ENCODE measurements around the gene MGAT4D.
"Not testable (repeated sequence)": the region's sequence is repeated elsewhere in the genome, so short reads cannot be mapped to it uniquely, and the experiment has no call there.

The MGAT4D gene

GRCh38 chr4:140515423-140515822 is 17.3 kb upstream of the MGAT4D start:
- POLR2A ChIA-PET = no interaction called here
- no peak for DNase-seq (ENCODE audit: low read depth, low spot score)
- no peak overlapping the region for H3K4me3 ChIP-seq (ENCODE audit: low read depth, low read length)
- CTCF ChIA-PET = no interaction called here
- TF ChIP-seq, protein P1, sequence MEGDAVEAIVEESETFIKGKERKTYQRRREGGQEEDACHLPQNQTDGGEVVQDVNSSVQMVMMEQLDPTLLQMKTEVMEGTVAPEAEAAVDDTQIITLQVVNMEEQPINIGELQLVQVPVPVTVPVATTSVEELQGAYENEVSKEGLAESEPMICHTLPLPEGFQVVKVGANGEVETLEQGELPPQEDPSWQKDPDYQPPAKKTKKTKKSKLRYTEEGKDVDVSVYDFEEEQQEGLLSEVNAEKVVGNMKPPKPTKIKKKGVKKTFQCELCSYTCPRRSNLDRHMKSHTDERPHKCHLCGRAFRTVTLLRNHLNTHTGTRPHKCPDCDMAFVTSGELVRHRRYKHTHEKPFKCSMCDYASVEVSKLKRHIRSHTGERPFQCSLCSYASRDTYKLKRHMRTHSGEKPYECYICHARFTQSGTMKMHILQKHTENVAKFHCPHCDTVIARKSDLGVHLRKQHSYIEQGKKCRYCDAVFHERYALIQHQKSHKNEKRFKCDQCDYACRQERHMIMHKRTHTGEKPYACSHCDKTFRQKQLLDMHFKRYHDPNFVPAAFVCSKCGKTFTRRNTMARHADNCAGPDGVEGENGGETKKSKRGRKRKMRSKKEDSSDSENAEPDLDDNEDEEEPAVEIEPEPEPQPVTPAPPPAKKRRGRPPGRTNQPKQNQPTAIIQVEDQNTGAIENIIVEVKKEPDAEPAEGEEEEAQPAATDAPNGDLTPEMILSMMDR (IDR thresholded peaks at IDR 0.05; ENCODE audit: insufficient read depth, low read length, missing control alignments) = no peak

- DNase-seq (ENCODE audit: low read depth, low spot score); POLR2A ChIA-PET; H3K4me3 ChIP-seq (ENCODE audit: low read depth, low read length): not testable (repeated sequence)
- CTCF ChIA-PET = interaction anchor here (1.0 kb wide), 1 partner anchor 10 kb away, joined by 3 read pairs; the partner anchor contains the start of gene ELMOD2
These were observed 15.7 kb upstream of the MGAT4D start for GRCh38 chr4:140513765-140514164.

DNA sequence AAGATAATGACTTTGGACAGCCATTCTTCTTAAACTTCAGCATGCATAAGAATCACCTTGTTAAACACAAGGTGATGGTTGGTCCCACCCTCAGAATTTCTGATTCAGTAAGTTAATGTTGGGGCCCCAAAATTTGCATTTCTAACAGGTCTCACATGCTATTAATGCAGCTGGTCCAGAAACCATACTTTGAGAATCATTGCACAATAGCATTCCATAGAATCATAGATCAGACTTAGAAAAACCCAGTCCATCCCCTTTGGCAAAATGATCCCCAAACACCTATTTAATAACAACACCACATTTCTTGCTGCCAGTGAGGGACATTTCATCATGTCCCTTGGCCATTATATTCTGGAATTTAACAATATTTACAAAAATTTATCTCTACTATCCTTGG is 6.2 kb upstream of the MGAT4D start:
- ChIA-PET CTCF (no interaction called here), POLR2A (no interaction called here)
- H3K4me3 ChIP-seq (ENCODE audit: low read depth, low read length) = no peak overlapping the region
- TF ChIP-seq, protein P1 (IDR thresholded peaks at IDR 0.05; ENCODE audit: insufficient read depth, low read length, missing control alignments) = no peak
- no peak for DNase-seq (ENCODE audit: low read depth, low spot score)

DNA sequence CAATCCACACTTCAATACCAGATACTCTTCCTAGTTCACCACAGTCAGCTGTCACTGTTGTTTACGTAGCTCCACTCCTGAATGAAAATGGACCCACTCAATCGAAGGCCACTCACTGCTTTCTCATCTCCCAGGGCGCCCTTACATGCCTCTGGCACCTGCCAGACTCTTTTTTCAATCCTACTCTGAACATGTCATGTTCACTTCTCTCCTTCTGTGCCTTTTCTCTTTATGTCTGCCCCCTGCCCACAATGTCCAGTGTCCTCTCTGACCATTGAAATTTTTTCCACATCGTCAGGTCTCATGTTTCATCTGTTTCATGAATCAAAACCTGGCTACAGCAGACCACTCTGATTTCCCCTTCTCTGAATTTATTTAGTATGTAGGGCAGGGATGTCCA is 1.3 kb upstream of the MGAT4D start:
- CTCF ChIA-PET = interaction anchor here (1.1 to 1.7 kb wide), 2 partner anchors 24 to 139 kb away, joined by 3 to 8 read pairs; partner anchors contain the start of gene ELMOD2
- TF ChIP-seq, protein P1 (IDR thresholded peaks at IDR 0.05; ENCODE audit: insufficient read depth, low read length, missing control alignments) = no peak
- DNase-seq (ENCODE audit: low read depth, low spot score) = no peak
- POLR2A ChIA-PET = no interaction called here
- no peak overlapping the region for H3K4me3 ChIP-seq (ENCODE audit: low read depth, low read length)

GRCh38 chr4:140497405-140497746 is 717 bp downstream of the MGAT4D start:
- no peak for DNase-seq (ENCODE audit: low read depth, low spot score)
- ChIA-PET CTCF (no interaction called here), POLR2A (no interaction called here)
- TF ChIP-seq, protein P1 (IDR thresholded peaks at IDR 0.05; ENCODE audit: insufficient read depth, low read length, missing control alignments) = no peak
- no peak overlapping the region for H3K4me3 ChIP-seq (ENCODE audit: low read depth, low read length)

- DNase-seq (ENCODE audit: low read depth, low spot score) = no peak
- ChIA-PET CTCF (no interaction called here), POLR2A (no interaction called here)
- TF ChIP-seq, protein P1 (IDR thresholded peaks at IDR 0.05; ENCODE audit: insufficient read depth, low read length, missing control alignments) = no peak
- no peak overlapping the region for H3K4me3 ChIP-seq (ENCODE audit: low read depth, low read length)
These were observed 12.2 kb downstream of the MGAT4D start for GRCh38 chr4:140485939-140486338.

- H3K4me3 ChIP-seq (ENCODE audit: low read depth, low read length) = no peak overlapping the region
- TF ChIP-seq, protein P1 (IDR thresholded peaks at IDR 0.05; ENCODE audit: insufficient read depth, low read length, missing control alignments) = no peak
- ChIA-PET POLR2A (no interaction called here), CTCF (no interaction called here)
- DNase-seq (ENCODE audit: low read depth, low spot score) = no peak
These were observed 14.6 kb downstream of the MGAT4D start for GRCh38 chr4:140483445-140483844.

Data from AG04449 (cell line).